Fibroblast of lung (primary cell): ENCODE data around the gene NRARP. TPM values are rescaled to one million over a fixed set of nuclear protein-coding genes. Genes with fewer than 3 reads are reported as not detected.
A peak's percentile ranks its signal among the peaks of the same experiment; 100 is the strongest.

Source experiments
- DNase-seq, 2 donors: peaks; one replicate each; pipeline versions ENCODE4 v3.0.0 to v3.0.0-alpha.2; 2010; ENCODE audit warnings: low read depth in 2 of 2
- H2AFZ ChIP-seq: 2 replicates; pipeline ENCODE4 v1.5.1; 2012; ENCODE audit warnings: low read length, control low read depth, inconsistent platforms
- H3K27ac ChIP-seq: 2 replicates; pipeline ENCODE4 v1.5.1; 2011; ENCODE audit warnings: low read length, control low read depth; ENCODE audit not compliant: insufficient read depth
- H3K27me3 ChIP-seq: 2 replicates; pipeline ENCODE4 v1.5.1; 2011; ENCODE audit warnings: mild to moderate bottlenecking, low read length; ENCODE audit not compliant: control insufficient read depth, insufficient read depth
- H3K36me3 ChIP-seq: 2 replicates; pipeline ENCODE4 v1.5.1; 2011; ENCODE audit warnings: low read length; ENCODE audit not compliant: control insufficient read depth, insufficient read depth
- H3K4me1 ChIP-seq: 2 replicates; pipeline ENCODE4 v1.5.1; 2011; ENCODE audit warnings: low read length; ENCODE audit not compliant: control insufficient read depth, insufficient read depth; ENCODE audit errors: extremely low read depth
- H3K4me2 ChIP-seq: 2 replicates; pipeline ENCODE4 v1.5.1; 2011; ENCODE audit warnings: low read length, control low read depth; ENCODE audit not compliant: insufficient read depth; ENCODE audit errors: extremely low read depth
- H3K4me3 ChIP-seq, 4 experiments: fragments of 200-600 bp in 1 of 4; sonication (generic) in 1 of 4; replicated peaks in 1 of 4; 2 replicates each; pipeline ENCODE4 v1.5.1; 2011 to 2016; ENCODE audit warnings: low read length in 4 of 4, low read depth in 3 of 4, mild to moderate bottlenecking in 3 of 4, control low read depth in 2 of 4, inconsistent platforms in 1 of 4, mixed read lengths in 1 of 4; ENCODE audit not compliant: insufficient read depth in 1 of 4; ENCODE audit errors: control extremely low read depth in 1 of 4
- H3K79me2 ChIP-seq: 2 replicates; pipeline ENCODE4 v1.5.1; 2012; ENCODE audit warnings: mild to moderate bottlenecking, low read length, inconsistent platforms; ENCODE audit not compliant: control insufficient read depth, insufficient read depth
- H3K9ac ChIP-seq: 2 replicates; pipeline ENCODE4 v1.5.1; 2011; ENCODE audit warnings: mild to moderate bottlenecking, low read length, control low read depth; ENCODE audit not compliant: insufficient read depth
- H3K9me3 ChIP-seq: 2 replicates; pipeline ENCODE4 v1.5.1; 2012; ENCODE audit warnings: low read depth, low read length; ENCODE audit not compliant: control insufficient read depth, insufficient read depth
- H4K20me1 ChIP-seq: 2 replicates; pipeline ENCODE4 v1.5.1; 2011; ENCODE audit warnings: low read length; ENCODE audit not compliant: control insufficient read depth, insufficient read depth; ENCODE audit errors: extremely low read depth
- CTCF ChIP-seq, 2 donors: IDR thresholded peaks in 1 of 2; conservative IDR thresholded peaks in 1 of 2; 1 replicate in 1 of 2; 2 replicates in 1 of 2; pipeline ENCODE4 v1.5.1; 2011 to 2012; ENCODE audit warnings: low read length in 2 of 2, control low read depth in 1 of 2, inconsistent platforms in 1 of 2, low read depth in 1 of 2, mild to moderate bottlenecking in 1 of 2
- EZH2 ChIP-seq: IDR thresholded peaks from 2 replicates; pipeline ENCODE4 v1.5.1; 2012; ENCODE audit warnings: low read length, control low read depth, mild to moderate bottlenecking; ENCODE audit errors: missing control alignments
- polyA plus RNA-seq, 2 donors: library from polyadenylated mRNA; depleted of rRNA in 1 of 2; stranded (reverse) in 1 of 2; unstranded in 1 of 2; fragments of >200 nt; gene quantifications; 2 replicates each; pipeline ENCODE4 v1.2.1, GENCODE V29; 2011 to 2012; ENCODE audit warnings: missing spikeins in 1 of 2
- total RNA-seq: library from RNA; depleted of rRNA; stranded (reverse); fragments of >200 nt; gene quantifications from 2 replicates; pipeline ENCODE4 v1.2.1, GENCODE V29; 2014

Gene NRARP
- total and polyA plus RNA-seq, 2 donors (not counting 1 experiment from before 2014, with no cell fraction given): 0.07 TPM; not detected in 1

GRCh38 chr9:137268538-137269201 lies 33.4 kb downstream of the NRARP start:
- Histone ChIP-seq H3K4me3 (no peak overlapping the region), H3K9me3 (no peaks in the 10 kb centered on the region), H3K4me1 (peaks cover 11% of the 10 kb centered on the region), H3K4me2 (peak overlapping the region; percentile 8), H2AFZ (no peak overlapping the region), H3K36me3 (peaks cover 44% of the 10 kb centered on the region), H3K27ac (peak overlapping the region; percentile 67), H3K27me3 (no peaks in the 10 kb centered on the region), H3K9ac (no peak overlapping the region), H4K20me1 (no peaks in the 10 kb centered on the region), H3K79me2 (no peaks in the 10 kb centered on the region)
- TF ChIP-seq EZH2: no peak
- TF ChIP-seq CTCF (conservative IDR thresholded peaks at IDR 0.05 in 1 of 2, IDR thresholded peaks at IDR 0.05 in 1 of 2; ENCODE audit: low read depth in 1 of 2, low read length in 2 of 2): no peak
- no peak for DNase-seq

GRCh38 chr9:137267933-137268355 lies 34.1 kb downstream of the NRARP start:
- no peak overlapping the region for H2AFZ ChIP-seq
- H3K4me1 ChIP-seq: peaks cover 11% of the 10 kb centered on the region
- H3K27ac ChIP-seq: peak overlapping the region; percentile 67
- no peaks in the 10 kb centered on the region for H3K79me2 ChIP-seq
- no peaks in the 10 kb centered on the region for H3K9me3 ChIP-seq
- H3K4me3 ChIP-seq: no peak overlapping the region
- no peaks in the 10 kb centered on the region for H3K27me3 ChIP-seq
- no peak overlapping the region for H3K9ac ChIP-seq
- H3K36me3 ChIP-seq: peaks cover 42% of the 10 kb centered on the region
- H4K20me1 ChIP-seq: no peaks in the 10 kb centered on the region
- TF ChIP-seq EZH2 (no peak), CTCF (conservative IDR thresholded peaks at IDR 0.05 in 1 of 2, IDR thresholded peaks at IDR 0.05 in 1 of 2; ENCODE audit: low read depth in 1 of 2, low read length in 2 of 2) (no peak)
- DNase-seq: no peak
- H3K4me2 ChIP-seq: no peak overlapping the region

- H3K27ac ChIP-seq: no peak overlapping the region
- H3K36me3 ChIP-seq: peaks cover 36% of the 10 kb centered on the region
- H4K20me1 ChIP-seq: no peaks in the 10 kb centered on the region
- TF ChIP-seq CTCF (conservative IDR thresholded peaks at IDR 0.05 in 1 of 2, IDR thresholded peaks at IDR 0.05 in 1 of 2; ENCODE audit: low read depth in 1 of 2, low read length in 2 of 2) (no peak), EZH2 (no peak)
- H3K9me3 ChIP-seq: no peaks in the 10 kb centered on the region
- H3K4me1 ChIP-seq: peaks cover 11% of the 10 kb centered on the region
- no peak overlapping the region for H3K4me3 ChIP-seq
- H3K79me2 ChIP-seq: no peaks in the 10 kb centered on the region
- no peak for DNase-seq
- no peak overlapping the region for H3K4me2 ChIP-seq
- no peak overlapping the region for H3K9ac ChIP-seq
- H2AFZ ChIP-seq: no peak overlapping the region
- no peaks in the 10 kb centered on the region for H3K27me3 ChIP-seq
Observed at GRCh38 chr9:137266585-137267453, 35.3 kb downstream of the NRARP start.
